ENCODE results near the gene HOXC13. TPM values are rescaled to one million over a fixed set of nuclear protein-coding genes. Genes with fewer than 3 reads are reported as not detected.

Gene HOXC13
- total RNA-seq, 1 donor from 2014 or later = 0.52 TPM

DNA sequence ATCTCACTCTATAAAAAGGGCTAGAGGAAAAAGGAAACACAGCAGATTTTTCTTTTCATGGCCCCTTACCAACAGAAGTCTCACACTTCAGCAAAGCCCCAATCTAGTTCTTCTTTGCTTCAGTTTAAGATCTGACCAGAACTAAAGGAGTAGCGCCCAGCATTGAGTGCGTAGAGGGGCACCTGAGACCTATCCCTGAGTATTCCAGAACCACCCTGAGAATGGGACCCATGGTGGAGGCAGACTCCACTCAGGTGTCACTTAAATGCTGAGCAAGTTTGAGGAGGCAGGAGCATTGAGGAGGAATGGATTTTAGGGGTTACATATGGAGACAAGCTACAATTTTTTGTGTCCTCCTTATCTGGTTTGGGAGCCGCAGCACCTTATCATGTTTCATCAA is 32.5 kb downstream of the HOXC13 start:
- no peak for ATAC-seq

- ATAC-seq = no peak
These were observed 33.1 kb downstream of the HOXC13 start for GRCh38 chr12:53971686-53972085.

DNA sequence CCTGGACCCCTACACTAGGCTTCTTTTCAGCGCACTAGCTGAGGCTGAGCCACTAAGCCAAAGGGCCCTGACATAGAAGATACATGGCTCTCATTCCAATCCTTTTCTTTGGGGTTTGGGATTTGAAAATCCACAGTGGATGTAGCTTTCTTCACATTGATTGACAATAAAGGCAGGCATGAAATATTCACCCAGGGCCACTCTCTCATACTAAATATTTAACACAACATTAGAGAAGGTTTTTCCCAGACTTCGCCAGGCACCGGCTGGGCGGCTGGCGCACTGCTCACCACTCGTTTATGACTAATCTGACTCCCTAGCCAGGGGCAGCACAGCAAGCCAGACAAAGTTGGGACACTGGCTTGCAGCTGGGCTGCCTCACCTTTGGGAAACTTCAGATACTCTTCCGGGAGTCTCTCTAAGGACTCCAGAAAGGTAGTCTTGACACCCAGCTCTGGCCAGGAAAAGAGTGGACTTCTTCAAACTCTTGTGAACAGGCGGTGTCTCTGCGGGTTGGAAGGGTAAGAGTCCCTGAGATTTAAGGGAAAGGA is 33.6 kb downstream of the HOXC13 start:
- ATAC-seq = peak; percentile 49

GRCh38 chr12:53972722-53973235 is 34.1 kb downstream of the HOXC13 start, which contains the start of gene HOXC11:
Gene HOXC11 (plus strand): TSS chr12:53973126. CDS start chr12:53973242, 116 bp downstream.
- ATAC-seq = no peak

GRCh38 chr12:53973236-53974042 is 34.8 kb downstream of the HOXC13 start:
- peak; percentile 23 for ATAC-seq

GRCh38 chr12:53974084-53975063 is 35.7 kb downstream of the HOXC13 start, which contains the start of gene HOTAIR:
Gene HOTAIR (minus strand): TSS chr12:53974954.
- peak; percentile 41 for ATAC-seq

DNA sequence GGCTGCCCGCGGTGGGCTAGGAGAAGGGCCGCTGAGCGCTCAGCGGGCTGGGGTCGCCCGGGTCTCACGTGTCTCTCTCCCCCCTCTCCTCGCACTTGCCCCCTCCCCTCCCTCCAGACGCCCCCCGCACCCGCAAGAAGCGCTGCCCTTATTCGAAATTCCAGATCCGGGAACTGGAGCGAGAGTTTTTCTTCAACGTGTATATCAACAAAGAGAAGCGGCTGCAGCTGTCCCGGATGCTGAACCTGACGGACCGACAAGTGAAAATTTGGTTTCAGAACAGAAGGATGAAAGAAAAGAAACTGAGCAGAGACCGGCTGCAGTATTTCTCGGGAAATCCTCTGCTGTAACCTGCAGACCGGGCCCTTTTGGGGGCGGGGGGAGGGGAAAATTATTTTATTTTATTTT is 36.4 kb downstream of the HOXC13 start:
- no peak for ATAC-seq

DNA sequence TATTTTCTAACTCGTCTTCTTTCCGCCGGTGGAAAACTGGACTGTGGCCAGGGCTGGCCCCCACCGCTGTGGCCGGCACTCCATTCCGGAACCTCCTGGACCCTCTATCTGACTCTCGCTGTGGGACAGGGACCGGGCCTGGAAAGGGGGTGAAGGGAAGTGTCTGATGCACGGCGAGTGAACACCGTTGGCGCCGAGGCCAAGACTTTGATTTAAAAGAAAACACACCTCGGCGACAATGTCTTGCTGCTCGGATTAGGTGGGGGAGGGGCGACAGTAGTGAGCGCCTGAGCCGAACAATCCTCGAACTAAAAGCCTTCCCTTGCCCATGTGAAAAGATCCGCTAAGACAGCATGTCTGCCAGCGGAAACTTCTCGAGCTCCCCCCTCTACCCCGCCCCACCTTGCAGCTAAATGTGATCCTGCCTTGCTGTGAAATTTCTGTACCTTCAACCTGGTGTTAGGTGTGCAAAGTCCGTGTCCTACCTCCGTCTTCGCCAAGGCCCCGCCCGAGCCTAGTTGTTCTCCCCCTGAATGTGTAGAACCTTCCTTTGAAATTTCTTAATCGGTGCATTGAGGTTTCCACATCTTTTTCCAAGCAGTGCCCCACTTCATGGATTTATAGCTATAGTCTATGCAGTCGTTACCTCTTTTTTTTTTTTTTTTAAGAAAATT is 37.0 kb downstream of the HOXC13 start:
- no peak for ATAC-seq

- no peak for ATAC-seq
These were observed 37.7 kb downstream of the HOXC13 start for GRCh38 chr12:53976172-53976822.

DNA sequence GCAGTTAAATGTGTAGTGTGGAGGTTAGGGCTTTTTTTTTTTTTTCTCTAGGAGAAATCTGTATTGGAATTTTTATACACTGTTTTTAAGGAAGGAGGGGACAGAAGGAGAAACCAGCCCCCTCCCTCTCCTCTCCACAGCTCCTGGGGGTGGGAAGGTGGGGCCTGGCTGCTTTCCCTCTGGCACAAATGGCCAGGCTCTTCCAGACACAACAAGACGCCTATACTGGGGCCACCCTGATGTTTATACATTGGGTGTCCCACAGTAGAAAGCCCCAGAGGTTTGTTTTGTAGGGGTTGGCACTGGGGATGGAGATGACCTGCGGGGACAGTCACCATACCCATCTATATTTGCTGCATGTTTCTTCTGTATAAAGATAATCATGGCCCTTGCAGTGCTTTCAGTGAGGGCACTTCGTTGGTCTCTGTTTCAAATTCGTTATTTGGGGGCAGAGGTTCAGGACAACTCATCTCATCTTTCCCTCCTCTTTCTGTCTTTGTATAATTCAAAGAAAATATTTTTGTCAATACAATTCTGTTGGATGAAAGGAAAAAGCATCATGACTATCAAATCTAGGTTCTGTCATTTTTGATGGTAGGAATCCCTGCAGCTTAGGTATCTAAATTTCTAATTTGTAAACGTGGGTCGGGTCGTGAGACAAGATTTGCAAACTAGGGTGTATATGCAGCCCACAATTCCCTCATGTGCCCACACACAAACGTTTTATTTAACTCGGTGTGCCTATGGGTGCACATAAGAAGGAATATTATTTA is 38.4 kb downstream of the HOXC13 start:
- no peak for ATAC-seq

DNA sequence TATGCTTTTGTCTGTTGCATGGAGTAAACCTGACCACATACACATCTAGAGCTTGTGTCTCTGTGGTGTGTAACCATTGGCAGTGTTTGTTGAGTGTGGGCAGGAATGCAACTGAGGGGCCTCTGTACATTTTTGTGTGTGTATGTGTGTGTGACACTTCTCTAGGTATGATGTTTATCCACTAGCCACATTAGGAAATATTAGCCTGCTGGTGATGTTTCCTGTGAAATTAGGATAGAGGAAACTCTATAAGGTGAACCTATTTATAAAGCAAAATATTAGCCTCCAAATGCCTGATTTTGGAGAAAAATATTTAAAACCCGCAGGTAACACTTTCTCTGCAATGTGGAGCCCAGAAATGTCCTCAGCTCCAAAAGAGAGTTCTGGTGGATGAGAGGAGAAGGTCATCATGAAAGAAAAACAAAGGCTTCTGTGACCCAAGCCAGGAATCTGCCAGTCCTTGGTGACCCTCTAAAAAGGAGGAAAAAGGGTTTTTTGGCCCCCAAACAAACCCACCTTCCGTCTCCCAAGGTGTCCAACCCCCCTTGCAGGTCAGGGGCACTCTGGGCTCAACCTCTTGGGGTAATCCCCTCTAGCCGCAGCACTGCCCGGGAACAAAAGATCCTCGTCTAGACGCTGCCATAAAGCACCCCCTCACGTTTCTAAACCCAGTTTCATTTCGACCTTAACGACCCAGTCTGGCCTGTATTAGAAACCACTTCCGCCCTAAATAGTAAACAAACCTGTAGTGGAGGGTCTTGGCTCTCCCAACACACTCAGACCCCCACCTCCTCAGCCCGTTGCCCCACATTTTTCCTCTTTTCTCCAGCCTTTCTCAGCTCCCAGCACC is 39.2 kb downstream of the HOXC13 start:
- ATAC-seq = no peak

GRCh38 chr12:53978477-53979356 is 40.1 kb downstream of the HOXC13 start:
- no peak for ATAC-seq

- no peak for ATAC-seq
These were observed 41.6 kb downstream of the HOXC13 start for GRCh38 chr12:53980104-53980801.

- ATAC-seq = no peak
These were observed 42.3 kb downstream of the HOXC13 start for GRCh38 chr12:53980802-53981496.

- ATAC-seq = no peak
These were observed 43.3 kb downstream of the HOXC13 start for GRCh38 chr12:53981634-53982565.

Data from esophagus mucosa (tissue), 1 donor.